PFSK-1 (cell line): ENCODE data around the gene ISYNA1.

ENCODE experiments used
- FOXP2 ChIP-seq: optimal IDR thresholded peaks from 2 replicates; pipeline ENCODE3; 2011; ENCODE audit warnings: borderline replicate concordance, control low read depth, inconsistent platforms; ENCODE audit not compliant: insufficient read depth; ENCODE audit errors: extremely low read length, extremely low read depth
- POLR2AphosphoS5 ChIP-seq: IDR thresholded peaks from 2 replicates; pipeline ENCODE4 v1.6.1; 2012; ENCODE audit warnings: low read depth, mild to moderate bottlenecking, control low read depth, low read length, moderate library complexity
- SIN3A ChIP-seq: IDR thresholded peaks from 2 replicates; pipeline ENCODE4 v1.6.1; 2012; ENCODE audit warnings: mild to moderate bottlenecking, low read length, moderate library complexity, borderline replicate concordance; ENCODE audit not compliant: insufficient read depth
- TAF1 ChIP-seq: IDR thresholded peaks from 2 replicates; pipeline ENCODE4 v1.6.1; 2012; ENCODE audit warnings: low read length, control low read depth, borderline replicate concordance; ENCODE audit not compliant: insufficient read depth
- TF ChIP-seq, protein P1 (sequence below), 2 experiments: IDR thresholded peaks; 2 replicates each; pipeline versions ENCODE4 v1.6.1 to v1.8.0; 2011 to 2012; ENCODE audit warnings: low read depth in 2 of 2, low read length in 2 of 2, control low read depth in 1 of 2, inconsistent platforms in 1 of 2, mild to moderate bottlenecking in 1 of 2, moderate library complexity in 1 of 2; ENCODE audit not compliant: insufficient read depth in 1 of 2

The ISYNA1 gene

DNA sequence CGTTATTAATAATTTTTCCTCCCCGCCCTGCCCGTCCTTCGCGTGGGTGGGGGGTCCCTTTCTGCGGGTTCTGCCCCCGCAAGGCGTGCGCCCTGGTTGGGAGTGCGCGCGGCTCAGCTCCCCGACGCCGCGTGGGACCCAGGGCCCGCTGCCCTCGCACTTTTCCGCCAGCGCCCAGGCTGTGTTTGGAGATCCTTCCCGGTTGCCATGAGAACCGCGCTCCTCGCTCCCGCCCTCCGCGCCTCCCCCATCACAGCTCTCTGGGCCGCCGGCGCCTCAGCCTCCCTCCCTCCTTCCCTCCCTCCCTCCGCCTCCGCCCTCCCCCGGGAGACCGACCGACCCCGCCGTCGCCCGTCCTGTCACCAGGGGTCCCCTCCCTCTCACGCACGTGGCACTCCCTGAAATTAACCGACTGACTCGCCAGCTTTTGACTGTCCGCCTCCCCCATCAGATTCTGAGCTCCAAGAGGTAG is 21.1 kb downstream of the ISYNA1 start:
- TF ChIP-seq POLR2AphosphoS5 (no peak), SIN3A (no peak), TAF1 (0 out of 2 replicates have a peak, but pooled peaks have one; percentile 44), FOXP2 (peak; percentile 21)
- TF ChIP-seq, protein P1, sequence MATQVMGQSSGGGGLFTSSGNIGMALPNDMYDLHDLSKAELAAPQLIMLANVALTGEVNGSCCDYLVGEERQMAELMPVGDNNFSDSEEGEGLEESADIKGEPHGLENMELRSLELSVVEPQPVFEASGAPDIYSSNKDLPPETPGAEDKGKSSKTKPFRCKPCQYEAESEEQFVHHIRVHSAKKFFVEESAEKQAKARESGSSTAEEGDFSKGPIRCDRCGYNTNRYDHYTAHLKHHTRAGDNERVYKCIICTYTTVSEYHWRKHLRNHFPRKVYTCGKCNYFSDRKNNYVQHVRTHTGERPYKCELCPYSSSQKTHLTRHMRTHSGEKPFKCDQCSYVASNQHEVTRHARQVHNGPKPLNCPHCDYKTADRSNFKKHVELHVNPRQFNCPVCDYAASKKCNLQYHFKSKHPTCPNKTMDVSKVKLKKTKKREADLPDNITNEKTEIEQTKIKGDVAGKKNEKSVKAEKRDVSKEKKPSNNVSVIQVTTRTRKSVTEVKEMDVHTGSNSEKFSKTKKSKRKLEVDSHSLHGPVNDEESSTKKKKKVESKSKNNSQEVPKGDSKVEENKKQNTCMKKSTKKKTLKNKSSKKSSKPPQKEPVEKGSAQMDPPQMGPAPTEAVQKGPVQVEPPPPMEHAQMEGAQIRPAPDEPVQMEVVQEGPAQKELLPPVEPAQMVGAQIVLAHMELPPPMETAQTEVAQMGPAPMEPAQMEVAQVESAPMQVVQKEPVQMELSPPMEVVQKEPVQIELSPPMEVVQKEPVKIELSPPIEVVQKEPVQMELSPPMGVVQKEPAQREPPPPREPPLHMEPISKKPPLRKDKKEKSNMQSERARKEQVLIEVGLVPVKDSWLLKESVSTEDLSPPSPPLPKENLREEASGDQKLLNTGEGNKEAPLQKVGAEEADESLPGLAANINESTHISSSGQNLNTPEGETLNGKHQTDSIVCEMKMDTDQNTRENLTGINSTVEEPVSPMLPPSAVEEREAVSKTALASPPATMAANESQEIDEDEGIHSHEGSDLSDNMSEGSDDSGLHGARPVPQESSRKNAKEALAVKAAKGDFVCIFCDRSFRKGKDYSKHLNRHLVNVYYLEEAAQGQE (IDR thresholded peaks at IDR 0.05; ENCODE audit: insufficient read depth in 1 of 2, low read depth in 2 of 2, low read length in 2 of 2) = peak in 1 of 2 experiments; percentile 16; a peak in 1 of 4 replicates

DNA sequence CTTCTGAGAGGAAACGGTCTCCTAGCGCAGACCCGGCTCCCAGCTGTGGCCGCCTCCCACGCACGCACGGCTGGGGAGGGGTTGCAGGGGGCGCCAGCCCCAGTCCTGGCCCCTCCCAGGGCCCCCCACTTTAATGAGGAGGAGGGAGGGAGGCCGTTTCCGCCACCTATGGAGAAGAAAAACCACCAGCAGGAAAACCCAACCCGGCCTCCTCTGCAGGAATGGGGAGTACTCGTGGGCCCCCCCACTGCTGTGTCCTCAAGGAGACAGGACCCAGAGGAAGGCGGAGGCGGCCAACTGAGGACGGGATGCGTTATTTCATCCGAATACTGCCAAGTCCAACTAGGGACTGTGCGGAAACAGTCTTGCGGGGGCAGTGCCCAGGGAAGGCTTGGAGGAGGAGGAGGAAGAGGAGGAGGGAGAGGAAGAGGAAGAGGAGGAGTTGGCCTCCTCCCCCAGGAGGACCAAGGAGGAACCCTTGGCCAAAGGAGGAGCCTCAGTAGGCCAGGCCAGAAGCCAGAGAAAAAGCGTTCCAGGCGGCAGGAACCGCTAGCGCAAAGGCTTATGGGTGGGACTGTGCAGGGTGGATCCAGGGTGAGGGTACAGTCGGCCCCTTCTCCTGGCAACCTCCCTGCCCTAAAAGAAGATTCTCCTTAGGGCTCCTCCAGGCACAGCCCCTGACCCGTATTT is 22.6 kb downstream of the ISYNA1 start:
- TF ChIP-seq, protein P1 (IDR thresholded peaks at IDR 0.05; ENCODE audit: insufficient read depth in 1 of 2, low read depth in 2 of 2, low read length in 2 of 2) = peak in 1 of 2 experiments; percentile 52; a peak in 1 of 4 replicates
- peak; percentile 65; the same call in 1 of the 2 replicates for TF ChIP-seq POLR2AphosphoS5
- TF ChIP-seq SIN3A = peak; percentile 80; the same call in 1 of the 2 replicates
- TF ChIP-seq FOXP2 = peak; percentile 4
- peak; percentile 78; the same call in 1 of the 2 replicates for TF ChIP-seq TAF1

DNA sequence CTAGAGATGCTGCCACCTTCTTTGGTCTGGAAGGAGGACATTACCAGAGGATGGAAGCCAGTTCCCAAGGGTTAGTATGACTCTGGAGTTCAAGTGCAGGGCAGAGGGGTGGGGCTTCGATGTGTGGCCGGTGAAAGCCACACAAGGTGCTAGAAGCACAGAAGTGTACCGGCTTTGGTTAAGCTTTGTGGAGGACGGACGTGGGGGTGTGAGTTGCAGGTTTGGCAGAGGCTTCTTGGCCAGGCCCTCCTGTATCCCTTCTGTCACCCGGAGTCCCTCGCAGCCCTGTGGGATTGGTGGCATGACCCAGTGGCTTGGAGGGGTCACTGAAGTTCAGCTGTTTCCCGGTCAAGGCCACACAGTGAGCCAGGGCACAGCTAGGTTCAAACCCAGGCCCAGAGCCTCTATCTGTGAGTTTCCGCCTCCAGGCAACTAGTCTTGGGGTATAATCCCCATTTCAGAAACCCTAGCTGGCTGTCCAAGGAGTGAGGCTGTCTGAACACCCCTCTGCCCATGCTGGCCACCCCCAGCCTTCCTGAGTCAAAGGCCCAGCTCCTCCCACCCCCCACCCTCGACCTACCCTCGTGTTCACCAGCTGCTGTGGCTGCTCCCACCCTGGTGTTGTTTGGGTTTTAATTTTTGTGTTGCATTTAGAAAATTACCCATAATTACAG is 23.3 kb downstream of the ISYNA1 start:
- no peak for TF ChIP-seq SIN3A

DNA sequence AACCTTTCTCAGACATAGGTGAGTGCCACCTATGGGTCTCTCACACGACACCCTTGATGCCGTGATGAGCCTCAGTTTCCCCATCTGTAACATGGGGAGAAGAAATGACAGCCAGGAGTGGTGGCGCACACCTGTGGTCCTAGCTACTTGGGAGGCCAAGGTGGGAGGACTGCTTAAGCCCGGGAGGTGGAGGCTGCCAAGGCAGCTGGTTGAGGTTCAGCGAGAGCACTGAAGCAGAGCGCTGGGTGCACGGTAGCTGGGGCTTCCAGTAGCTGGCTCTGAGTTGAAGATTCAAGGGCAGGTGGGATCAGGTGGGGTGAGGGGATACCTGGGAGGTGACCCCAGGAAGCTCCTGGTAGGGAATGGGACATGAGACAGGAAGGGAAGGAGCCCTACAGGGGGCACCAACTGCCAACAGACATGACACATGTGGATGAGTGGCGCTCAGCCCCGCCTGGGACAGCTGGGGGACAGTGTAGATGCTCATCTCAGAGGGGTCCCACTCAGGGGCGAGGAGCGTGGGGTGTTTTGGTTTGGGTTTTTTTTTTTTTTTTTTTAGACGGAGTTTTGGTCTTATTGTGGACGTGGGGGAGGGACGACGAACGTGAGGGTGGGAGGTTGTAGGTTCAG is 25.2 kb downstream of the ISYNA1 start:
- TF ChIP-seq, protein P1 (IDR thresholded peaks at IDR 0.05; ENCODE audit: insufficient read depth in 1 of 2, low read depth in 2 of 2, low read length in 2 of 2) = no peak
- TF ChIP-seq POLR2AphosphoS5 = no peak

DNA sequence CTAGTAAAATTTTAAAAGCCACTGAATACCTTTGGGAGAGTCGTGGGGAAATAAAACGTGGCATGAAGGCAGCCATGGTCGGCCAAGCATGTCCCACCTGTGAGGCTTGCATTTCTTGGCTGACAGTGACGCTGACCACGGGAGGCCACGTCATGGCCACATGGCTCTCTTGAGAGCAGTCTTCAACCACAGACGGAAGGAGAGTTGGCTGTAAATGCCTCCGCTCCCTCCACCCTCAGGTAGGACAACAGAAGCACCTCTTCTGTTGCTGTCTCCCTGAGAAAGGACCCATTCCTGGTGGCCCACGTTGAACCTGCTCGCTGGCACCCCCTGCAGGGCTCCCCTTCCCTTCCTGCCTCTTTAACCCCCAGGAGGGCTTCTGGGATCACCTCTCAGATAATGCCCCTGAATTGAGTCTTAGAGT is 29.9 kb downstream of the ISYNA1 start:
- TF ChIP-seq POLR2AphosphoS5 (no peak), TAF1 (no peak), SIN3A (no peak), FOXP2 (no peak)
- TF ChIP-seq, protein P1 (IDR thresholded peaks at IDR 0.05; ENCODE audit: insufficient read depth in 1 of 2, low read depth in 2 of 2, low read length in 2 of 2) = no peak
